Epithelial cell of proximal tubule (primary cell): ENCODE data around the gene JOSD1. TPM values are rescaled to one million over a fixed set of nuclear protein-coding genes. Genes with fewer than 3 reads are reported as not detected.

Experiments
- DNase-seq: peaks from one replicate; pipeline ENCODE4 v3.0.0-alpha.2; 2011; ENCODE audit warnings: low read depth
- H3K4me3 ChIP-seq: 2 replicates; pipeline ENCODE4 v1.5.1; 2011; ENCODE audit warnings: low read depth, mild to moderate bottlenecking, low read length
- total RNA-seq: library from RNA; depleted of rRNA; stranded (reverse); fragments of >200 nt; gene quantifications from 2 replicates; pipeline ENCODE4 v1.2.3, GENCODE V29; 2015
- TF ChIP-seq, protein P1 (sequence below): conservative IDR thresholded peaks from 2 replicates; pipeline ENCODE4 v1.5.1; 2012; ENCODE audit warnings: low read depth, mild to moderate bottlenecking, low read length

Gene JOSD1
- total RNA-seq, 1 donor from 2014 or later, result 89.6 TPM

DNA sequence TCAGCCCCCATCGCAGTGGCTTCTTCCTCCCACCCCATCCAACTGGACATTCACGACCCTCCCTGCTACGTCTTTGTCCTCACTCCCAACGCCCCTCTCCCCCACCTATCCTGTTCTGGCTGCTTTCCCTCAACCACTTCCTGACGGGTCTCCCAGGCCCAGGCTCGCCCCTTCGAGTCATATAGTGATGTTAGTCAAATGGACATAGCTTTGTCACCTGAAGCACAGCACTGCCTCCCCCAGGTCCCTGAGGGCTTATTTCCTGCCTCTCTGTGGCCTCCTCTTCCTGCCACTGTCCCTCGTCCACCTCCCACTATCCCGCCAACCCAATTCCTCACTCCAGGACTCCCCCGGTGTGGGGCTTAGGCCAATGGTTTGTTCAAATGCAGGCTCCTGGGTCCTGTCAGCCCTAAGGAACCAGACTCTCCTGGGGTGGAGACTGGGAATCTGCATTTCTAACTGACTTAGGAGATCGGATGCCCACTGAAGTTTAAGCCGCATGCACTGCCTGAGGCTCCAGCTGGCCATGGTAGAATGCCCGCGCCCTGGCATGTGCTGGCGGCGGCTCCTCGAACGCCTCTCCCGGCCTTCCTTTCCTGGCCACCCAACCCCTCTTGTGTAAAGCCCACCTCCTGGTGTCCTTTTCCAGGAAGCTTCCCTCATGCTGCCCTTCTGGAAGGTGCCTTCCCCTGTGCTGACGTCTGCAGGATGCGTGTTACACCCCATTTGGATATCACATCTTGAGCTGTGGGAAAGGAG, 36.7 kb upstream of the JOSD1 start:
- no peak for DNase-seq
- TF ChIP-seq, protein P1, sequence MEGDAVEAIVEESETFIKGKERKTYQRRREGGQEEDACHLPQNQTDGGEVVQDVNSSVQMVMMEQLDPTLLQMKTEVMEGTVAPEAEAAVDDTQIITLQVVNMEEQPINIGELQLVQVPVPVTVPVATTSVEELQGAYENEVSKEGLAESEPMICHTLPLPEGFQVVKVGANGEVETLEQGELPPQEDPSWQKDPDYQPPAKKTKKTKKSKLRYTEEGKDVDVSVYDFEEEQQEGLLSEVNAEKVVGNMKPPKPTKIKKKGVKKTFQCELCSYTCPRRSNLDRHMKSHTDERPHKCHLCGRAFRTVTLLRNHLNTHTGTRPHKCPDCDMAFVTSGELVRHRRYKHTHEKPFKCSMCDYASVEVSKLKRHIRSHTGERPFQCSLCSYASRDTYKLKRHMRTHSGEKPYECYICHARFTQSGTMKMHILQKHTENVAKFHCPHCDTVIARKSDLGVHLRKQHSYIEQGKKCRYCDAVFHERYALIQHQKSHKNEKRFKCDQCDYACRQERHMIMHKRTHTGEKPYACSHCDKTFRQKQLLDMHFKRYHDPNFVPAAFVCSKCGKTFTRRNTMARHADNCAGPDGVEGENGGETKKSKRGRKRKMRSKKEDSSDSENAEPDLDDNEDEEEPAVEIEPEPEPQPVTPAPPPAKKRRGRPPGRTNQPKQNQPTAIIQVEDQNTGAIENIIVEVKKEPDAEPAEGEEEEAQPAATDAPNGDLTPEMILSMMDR, result no peak
- H3K4me3 ChIP-seq, result no peak overlapping the region

DNA sequence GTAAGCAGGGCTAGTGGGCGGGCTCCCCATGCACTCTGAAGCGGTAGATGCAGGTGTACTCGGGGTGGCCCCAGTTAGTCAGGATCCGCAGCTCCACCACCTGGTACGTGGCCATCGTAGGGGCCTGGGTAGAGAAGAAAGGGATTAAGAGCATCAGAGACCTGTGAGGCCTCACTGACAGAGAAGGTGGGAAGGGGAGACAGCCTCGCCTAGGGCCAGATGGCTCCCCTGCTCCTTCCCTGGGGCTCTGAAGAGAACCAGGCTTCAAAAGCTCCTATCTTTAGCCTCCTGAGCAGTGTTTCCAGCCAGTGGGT, 35.5 kb upstream of the JOSD1 start:
- DNase-seq, result no peak
- no peak overlapping the region for H3K4me3 ChIP-seq
- TF ChIP-seq, protein P1, result no peak

DNA sequence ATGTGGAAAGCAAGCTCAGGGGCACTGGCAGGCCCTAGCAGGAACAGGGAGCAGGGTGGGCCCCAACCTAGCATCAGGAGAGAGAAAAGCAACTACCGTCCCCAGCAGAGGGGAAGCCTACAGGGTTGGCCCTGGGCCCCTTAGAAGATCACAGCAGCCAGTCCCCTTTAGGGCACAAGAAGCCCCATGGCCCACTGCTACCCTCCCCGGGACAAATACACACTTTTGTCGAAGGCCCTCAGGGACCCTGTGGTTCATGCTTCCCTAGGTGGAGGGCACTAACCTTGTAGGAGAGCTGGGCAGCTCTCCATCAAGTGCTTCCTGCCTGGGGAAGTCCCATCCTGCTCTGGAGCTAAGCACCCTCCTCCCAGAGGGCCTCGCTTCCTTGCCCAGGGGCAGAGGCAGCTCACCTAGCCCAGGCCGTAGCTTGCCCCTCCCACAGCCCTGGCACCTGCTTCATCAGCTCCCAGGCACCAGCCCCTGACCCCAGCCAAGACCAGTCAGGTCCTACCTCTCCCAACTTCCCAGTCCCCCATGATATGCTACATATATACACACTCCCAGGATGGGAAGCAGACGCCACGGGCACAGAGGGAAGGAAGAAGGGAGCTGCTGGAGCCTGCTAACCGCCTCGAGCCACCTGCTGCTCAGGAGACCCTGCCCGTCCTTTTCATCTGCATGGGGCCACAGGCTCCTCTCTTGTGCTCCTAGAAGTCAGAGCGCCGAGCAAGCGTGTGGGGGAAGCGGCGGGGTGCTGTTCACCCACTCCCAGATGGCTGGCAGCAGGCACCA, 34.9 kb upstream of the JOSD1 start:
- no peak for DNase-seq
- H3K4me3 ChIP-seq, result no peak overlapping the region
- TF ChIP-seq, protein P1, result no peak

DNA sequence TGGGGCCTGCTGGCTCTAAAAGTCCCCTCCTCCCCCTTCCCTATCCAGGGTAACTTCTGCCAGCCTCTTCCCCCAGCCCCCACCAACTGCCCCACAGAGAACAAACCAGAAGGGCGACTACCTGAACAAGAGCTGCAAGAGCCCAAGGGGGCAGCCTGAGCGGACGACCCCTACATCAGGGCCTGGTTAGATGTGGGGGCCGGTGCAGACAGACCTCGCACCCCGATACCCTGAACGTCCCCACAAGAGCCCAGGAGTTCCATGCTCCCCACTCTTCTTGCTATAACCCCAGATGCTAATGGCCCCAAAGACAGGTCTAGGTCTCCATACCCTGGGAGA, 34.4 kb upstream of the JOSD1 start:
- DNase-seq, result no peak
- TF ChIP-seq, protein P1, result no peak
- no peak overlapping the region for H3K4me3 ChIP-seq

DNA sequence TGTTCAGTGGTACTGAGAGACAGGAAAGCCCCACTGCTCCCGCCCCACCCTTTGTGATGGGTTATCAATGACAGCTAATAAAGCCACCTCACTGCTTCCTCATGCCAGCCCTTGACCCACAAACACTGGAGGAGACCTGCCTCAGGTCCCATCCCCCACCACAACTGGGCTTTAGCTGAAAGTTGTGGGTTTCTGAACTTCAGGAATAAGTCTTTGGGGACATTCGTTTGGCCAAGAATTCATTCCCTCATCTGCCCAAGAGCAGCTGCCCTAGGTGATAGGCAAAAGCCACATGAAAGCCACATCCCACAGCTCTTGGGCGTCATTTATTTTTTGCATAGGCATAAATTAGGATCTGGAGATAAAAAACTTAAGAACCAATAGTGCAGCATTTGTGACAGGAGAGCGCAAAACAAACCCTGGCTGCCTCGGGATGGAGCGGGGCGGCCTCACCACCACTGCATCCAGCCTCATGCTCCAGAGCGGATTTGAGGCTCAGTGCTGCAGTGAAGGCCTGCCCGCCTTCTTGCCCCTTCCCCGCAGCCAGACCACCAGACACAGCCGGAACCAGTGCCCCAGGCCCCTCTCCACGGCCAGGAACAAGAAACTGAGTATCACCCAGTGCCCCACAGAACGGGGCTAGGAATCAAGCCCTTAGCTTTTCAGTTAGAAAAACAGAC, 33.8 kb upstream of the JOSD1 start:
- no peak for DNase-seq
- no peak overlapping the region for H3K4me3 ChIP-seq
- TF ChIP-seq, protein P1, result no peak

DNA sequence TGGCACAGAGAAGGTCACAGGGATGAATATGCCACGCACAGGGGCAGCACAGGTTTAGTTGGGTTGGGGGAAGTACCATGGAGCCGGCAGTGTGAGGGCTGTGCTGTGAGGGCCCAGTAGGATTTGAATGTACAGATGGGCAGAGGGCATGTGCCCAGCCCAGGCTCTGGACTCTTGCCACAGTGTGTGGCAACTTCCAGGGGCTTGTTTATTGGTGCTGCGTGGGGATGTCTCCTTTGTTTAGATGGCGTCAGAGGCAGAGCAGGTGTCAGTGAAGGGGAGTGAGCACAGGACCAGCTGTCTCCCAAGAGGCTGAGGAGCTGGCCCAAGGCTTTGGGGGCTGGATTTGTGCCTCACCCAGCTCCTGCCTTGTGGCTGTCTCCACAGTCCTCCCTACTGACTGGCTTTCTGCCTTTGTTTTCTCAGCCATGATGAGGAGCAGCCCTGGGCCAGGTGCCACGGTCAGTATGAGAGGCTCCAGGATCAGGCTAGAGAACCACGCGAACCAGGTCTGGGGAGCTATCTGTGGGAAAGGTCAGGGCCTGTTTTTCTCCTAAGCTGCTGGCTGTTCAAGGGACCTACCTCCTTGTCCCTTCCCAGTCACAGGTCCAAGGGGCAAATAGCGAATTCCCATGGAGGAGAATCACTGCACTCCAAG, 33.1 kb upstream of the JOSD1 start:
- DNase-seq, result no peak
- TF ChIP-seq, protein P1, result no peak
- no peak overlapping the region for H3K4me3 ChIP-seq
